ENCODE measurements around the gene CTDSP2. TPM values are rescaled to one million over a fixed set of nuclear protein-coding genes. Genes with fewer than 3 reads are reported as not detected.
A peak's percentile ranks its signal among the peaks of the same experiment; 100 is the strongest.

The CTDSP2 gene
- total and polyA plus RNA-seq, 2 donors (not counting 3 experiments of a cell fraction or from before 2014, with no cell fraction given) = 142 to 146 TPM

GRCh38 chr12:57846285-57846576 lies 298 bp downstream of the CTDSP2 start:
- Histone ChIP-seq H3K4me1 (ENCODE audit: control insufficient read depth, extremely low read depth, insufficient read depth, low read length) (peaks cover 27% of the 10 kb centered on the region), H3K4me2 (ENCODE audit: insufficient read depth, low read length) (peak overlapping the region; percentile 27), H3K9me3 (replicated peaks; ENCODE audit: control insufficient read depth, insufficient read depth, low read length) (no peaks in the 10 kb centered on the region), H3K79me2 (ENCODE audit: control insufficient read depth, insufficient read depth, low read length) (peaks cover 50% of the 10 kb centered on the region), H3K27ac (ENCODE audit: insufficient read depth, low read depth, low read length) (peak overlapping the region; percentile 85), H2AFZ (ENCODE audit: low read depth, low read length) (peak overlapping the region; percentile 53), H3K9me1 (replicated peaks; ENCODE audit: control insufficient read depth, extremely low read depth, insufficient read depth, low read length) (no peaks in the 10 kb centered on the region), H3K9ac (replicated peaks; ENCODE audit: extremely low read depth, insufficient read depth, low read length) (peak overlapping the region; percentile 84), H3K27me3 (ENCODE audit: control insufficient read depth in 2 of 2, insufficient read depth in 2 of 2, low read length in 2 of 2) (peaks cover 4% of the 10 kb centered on the region in 2 experiments), H3K36me3 (ENCODE audit: control insufficient read depth in 2 of 2, extremely low read depth in 1 of 2, insufficient read depth in 2 of 2, low read length in 2 of 2) (no peaks in the 10 kb centered on the region), H3K4me3 (replicated peaks in 1 of 3; ENCODE audit: insufficient read depth in 1 of 3, low read depth in 1 of 3, low read length in 3 of 3) (peak overlapping the region; percentile 88 to 100 (median 93)), H4K20me1 (replicated peaks; ENCODE audit: control insufficient read depth, extremely low read depth, insufficient read depth, low read length) (peaks cover 10% of the 10 kb centered on the region)
- FAIRE-seq (no peak), DNase-seq (ENCODE audit: low read depth, low spot score) (no peak)
- dilution Hi-C loops (cut with MboI; ENCODE audit: extremely low pct_ligation_motif_present, low sequenced_read_pairs) (no loop called here), intact Hi-C loops (cut with micrococcal nuclease) (loop anchor here (1.0 kb wide), 3 partner anchors 15 to 74 kb away; partner anchors contain the start of genes EEF1AKMT3 and METTL1)
- ChIA-PET CTCF (interaction anchor here (0.8 to 4.5 kb wide), 7 partner anchors 10 to 57 kb away, joined by 5 to 23 read pairs (median 7); no protein-coding TSS in a partner anchor), POLR2A (interaction anchor here (0.6 to 2.5 kb wide), 8 partner anchors 10 to 59 kb away, joined by 3 to 18 read pairs (median 8); no protein-coding TSS in a partner anchor)
- TF ChIP-seq POLR2A (IDR thresholded peaks at IDR 0.05; ENCODE audit: low read depth, low read length) = no peak
- no peak for TF ChIP-seq FOS (IDR thresholded peaks at IDR 0.05; ENCODE audit: borderline replicate concordance, insufficient read depth, low read length)
- TF ChIP-seq POLR2AphosphoS5 (IDR thresholded peaks at IDR 0.05; ENCODE audit: insufficient read depth, low read depth, low read length) = no peak
- no peak for TF ChIP-seq MYC (IDR thresholded peaks at IDR 0.05; ENCODE audit: low read depth, low read length)
- TF ChIP-seq MAX (IDR thresholded peaks at IDR 0.05; ENCODE audit: insufficient read depth, insufficient read length) = no peak
- no peak for TF ChIP-seq EZH2 (IDR thresholded peaks at IDR 0.05; ENCODE audit: borderline replicate concordance, low read depth, low read length, severe bottlenecking)
- no peak for TF ChIP-seq JUN (IDR thresholded peaks at IDR 0.05; ENCODE audit: borderline replicate concordance, insufficient read depth, insufficient read length, low read depth)
- TF ChIP-seq GATA2 (IDR thresholded peaks at IDR 0.05; ENCODE audit: insufficient read depth, insufficient read length, low read depth, low read length) = no peak
- TF ChIP-seq CTCF (IDR thresholded peaks at IDR 0.05; ENCODE audit: extremely low read depth in 1 of 2, insufficient read depth in 1 of 2, low read depth in 1 of 2, low read length in 2 of 2) = no peak
- no TSS peak for BruUV-seq (replicated peaks)
